NCI-H2196 (cell line): ENCODE measurements around the gene CYFIP1.

Experiments
- DNase-seq: peaks from one replicate; lab custom pipeline; 2025; ENCODE audit not compliant: unreplicated experiment; lab: John Stamatoyannopoulos, UW

CYFIP1 gene

GRCh38 chr15:22891426-22892210 lies 88.5 kb downstream of the CYFIP1 start:
- no peak for DNase-seq

- DNase-seq: no peak
These were observed 89.9 kb downstream of the CYFIP1 start for GRCh38 chr15:22890296-22890695.

GRCh38 chr15:22889146-22889818 lies 90.9 kb downstream of the CYFIP1 start:
- no peak for DNase-seq

GRCh38 chr15:22888120-22888859 lies 91.9 kb downstream of the CYFIP1 start:
- DNase-seq: no peak

- DNase-seq: no peak
These were observed 92.8 kb downstream of the CYFIP1 start for GRCh38 chr15:22887157-22887951.

- DNase-seq: no peak
These were observed 95.0 kb downstream of the CYFIP1 start for GRCh38 chr15:22885120-22885519.

GRCh38 chr15:22884344-22884743 lies 95.8 kb downstream of the CYFIP1 start:
- DNase-seq: no peak

- no peak for DNase-seq
These were observed 97.0 kb downstream of the CYFIP1 start for GRCh38 chr15:22883196-22883595.

GRCh38 chr15:22881739-22882440 lies 98.3 kb downstream of the CYFIP1 start:
- no peak for DNase-seq

GRCh38 chr15:22880981-22881738 lies 99.0 kb downstream of the CYFIP1 start:
- no peak for DNase-seq

- no peak for DNase-seq
These were observed 99.8 kb downstream of the CYFIP1 start for GRCh38 chr15:22880068-22880980.

GRCh38 chr15:22878103-22878502 lies 102.1 kb downstream of the CYFIP1 start:
- no peak for DNase-seq

- no peak for DNase-seq
These were observed 102.6 kb downstream of the CYFIP1 start for GRCh38 chr15:22877607-22878006.

- no peak for DNase-seq
These were observed 103.1 kb downstream of the CYFIP1 start for GRCh38 chr15:22877117-22877516.

GRCh38 chr15:22874966-22875365 lies 105.2 kb downstream of the CYFIP1 start:
- no peak for DNase-seq

GRCh38 chr15:22874256-22874655 lies 105.9 kb downstream of the CYFIP1 start:
- no peak for DNase-seq

GRCh38 chr15:22873841-22874240 lies 106.3 kb downstream of the CYFIP1 start:
- no peak for DNase-seq

GRCh38 chr15:22872936-22873701 lies 107.0 kb downstream of the CYFIP1 start:
- DNase-seq: no peak
